Coronary artery (tissue), 2 donors: ENCODE results near the gene OR4C11.

Experiments
- DNase-seq: peaks from one replicate; pipeline ENCODE4 v3.0.0-alpha.2; 2017; ENCODE audit warnings: low spot score
- H3K27ac ChIP-seq, 2 donors: fragments of 200-600 bp; sonication (generic); one replicate each; pipeline ENCODE4 v1.5.1; 2016 to 2019
- H3K4me3 ChIP-seq: fragments of 200-600 bp; sonication (generic); 2 replicates; pipeline ENCODE4 v1.5.1; 2016; ENCODE audit warnings: mild to moderate bottlenecking, moderate library complexity
- CTCF ChIP-seq: fragments of 200-600 bp; sonication (generic); IDR thresholded peaks from one replicate; pipeline ENCODE4 v1.5.1; 2019; ENCODE audit warnings: antibody characterized with exemption

OR4C11 gene

DNA sequence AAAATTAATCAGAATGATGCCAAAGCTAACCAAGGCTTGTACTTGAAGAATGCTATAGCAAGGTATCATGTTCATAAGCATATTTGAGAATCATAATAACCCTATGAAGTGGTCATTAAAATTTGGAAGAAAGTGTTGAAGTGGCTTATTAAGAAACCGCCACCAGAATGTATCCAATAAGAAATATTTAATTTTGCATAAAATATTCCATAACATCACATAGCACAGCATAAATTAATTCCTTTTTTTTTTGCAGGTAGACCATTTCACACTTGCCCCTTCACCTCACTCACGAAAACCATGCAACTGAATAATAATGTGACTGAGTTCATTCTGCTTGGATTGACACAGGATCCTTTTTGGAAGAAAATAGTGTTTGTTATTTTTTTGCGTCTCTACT lies 35.6 kb downstream of the OR4C11 start, which contains the start of gene OR4C16:
Gene OR4C16 (plus strand): TSS at position 301 of the 400 bp plus-strand sequence. CDS start 0 bp downstream, at position 301.
- Histone ChIP-seq H3K4me3 (no peak within 1 kb of the TSS), H3K27ac (no peak within 1 kb of the TSS)
- no peak for DNase-seq
- no peak for TF ChIP-seq CTCF

GRCh38 chr11:55554169-55554568 lies 53.3 kb downstream of the OR4C11 start, which contains the start of gene OR4C15:
Gene OR4C15 (plus strand): TSS chr11:55554469. CDS start chr11:55554469, 0 bp downstream.
- no peak within 1 kb of the TSS for H3K27ac ChIP-seq
- no peak for TF ChIP-seq CTCF
- no peak for DNase-seq
- no peak within 1 kb of the TSS for H3K4me3 ChIP-seq
